Endothelial cell of umbilical vein (primary cell): ENCODE data around the gene MXD4. TPM values are rescaled to one million over a fixed set of nuclear protein-coding genes. Genes with fewer than 3 reads are reported as not detected.

Experiments used
- BruUV-seq: library from RNA; stranded (reverse); fragments of 400-500 nt; replicated peaks from 2 replicates; lab custom pipeline; 2021; lab: Mats Ljungman, UMichigan
- CTCF ChIA-PET: fragments of 300-600, 350-600 bp; sonication (Branson Sonifier 250); formaldehyde crosslinking; loops from one replicate; lab custom pipeline; 2021; ENCODE audit warnings: antibody characterized with exemption, inconsistent platforms; lab: Charles Lee
- POLR2A ChIA-PET: fragments of 300-600, 350-600 bp; sonication (Branson Sonifier 250); formaldehyde crosslinking; loops from one replicate; lab custom pipeline; 2021; ENCODE audit warnings: antibody characterized with exemption, inconsistent platforms; lab: Charles Lee
- DNase-seq: peaks from one replicate; pipeline ENCODE4 v3.0.0-alpha.2; 2011; ENCODE audit warnings: low read depth, low spot score
- FAIRE-seq: peaks from 2 replicates; lab custom pipeline; 2011; peaks lifted over from hg19 to GRCh38; lab: Jason Lieb, UNC
- H2AFZ ChIP-seq: 2 replicates; pipeline ENCODE4 v1.6.0; 2012; ENCODE audit warnings: low read depth, low read length, control low read depth, inconsistent platforms
- H3K27ac ChIP-seq: 2 replicates; pipeline ENCODE4 v1.5.1; 2011; ENCODE audit warnings: low read depth, mild to moderate bottlenecking, control low read depth, low read length, moderate library complexity; ENCODE audit not compliant: insufficient read depth
- H3K27me3 ChIP-seq, 2 experiments: 2 replicates each; pipeline versions ENCODE4 v1.6.0 to v1.6.1; 2011; ENCODE audit warnings: low read length in 2 of 2, mixed read lengths in 1 of 2; ENCODE audit not compliant: control insufficient read depth in 2 of 2, insufficient read depth in 2 of 2
- H3K36me3 ChIP-seq, 2 experiments: 2 replicates in 1 of 2; 3 replicates in 1 of 2; pipeline ENCODE4 v1.5.1; 2011; ENCODE audit warnings: low read length in 2 of 2, mild to moderate bottlenecking in 1 of 2, moderate library complexity in 1 of 2; ENCODE audit not compliant: control insufficient read depth in 2 of 2, insufficient read depth in 2 of 2; ENCODE audit errors: extremely low read depth in 1 of 2
- H3K4me1 ChIP-seq: 3 replicates; pipeline ENCODE4 v1.5.1; 2011; ENCODE audit warnings: mild to moderate bottlenecking, low read length; ENCODE audit not compliant: control insufficient read depth, insufficient read depth; ENCODE audit errors: extremely low read depth
- H3K4me2 ChIP-seq: 2 replicates; pipeline ENCODE4 v1.6.1; 2011; ENCODE audit warnings: low read length, control low read depth, mixed read lengths; ENCODE audit not compliant: insufficient read depth
- H3K4me3 ChIP-seq, 3 experiments: fragments of 200-600 bp in 1 of 3; sonication (generic), shearing (Covaris generic) in 1 of 3; replicated peaks in 1 of 3; 2 replicates each; pipeline ENCODE4 v1.5.1; 2011 to 2016; ENCODE audit warnings: control low read depth in 3 of 3, low read length in 3 of 3, mild to moderate bottlenecking in 2 of 3, inconsistent platforms in 1 of 3, low read depth in 1 of 3, moderate library complexity in 1 of 3; ENCODE audit not compliant: insufficient read depth in 1 of 3
- H3K79me2 ChIP-seq: 2 replicates; pipeline ENCODE4 v1.6.0; 2012; ENCODE audit warnings: low read length, inconsistent platforms; ENCODE audit not compliant: control insufficient read depth, insufficient read depth
- H3K9ac ChIP-seq: replicated peaks from 2 replicates; pipeline ENCODE3; 2011; ENCODE audit warnings: low read length, control low read depth; ENCODE audit not compliant: insufficient read depth; ENCODE audit errors: extremely low read depth
- H3K9me1 ChIP-seq: replicated peaks from 3 replicates; pipeline ENCODE4 v1.6.0; 2011; ENCODE audit warnings: mild to moderate bottlenecking, low read length; ENCODE audit not compliant: control insufficient read depth, insufficient read depth; ENCODE audit errors: extremely low read depth
- H3K9me3 ChIP-seq: replicated peaks from 2 replicates; pipeline ENCODE4 v1.5.1; 2012; ENCODE audit warnings: low read length, inconsistent platforms; ENCODE audit not compliant: control insufficient read depth, insufficient read depth
- H4K20me1 ChIP-seq: replicated peaks from 2 replicates; pipeline ENCODE3; 2011; ENCODE audit warnings: mild to moderate bottlenecking, low read length; ENCODE audit not compliant: control insufficient read depth, insufficient read depth; ENCODE audit errors: extremely low read depth
- EZH2 ChIP-seq: IDR thresholded peaks from 2 replicates; pipeline ENCODE4 v1.6.1; 2012; ENCODE audit warnings: borderline replicate concordance, low read depth, mild to moderate bottlenecking, moderate library complexity, low read length, inconsistent platforms; ENCODE audit not compliant: severe bottlenecking
- FOS ChIP-seq: IDR thresholded peaks from 2 replicates; pipeline ENCODE4 v1.6.1; 2011; ENCODE audit warnings: mild to moderate bottlenecking, low read length, moderate library complexity, borderline replicate concordance; ENCODE audit not compliant: insufficient read depth
- GATA2 ChIP-seq: IDR thresholded peaks from 2 replicates; pipeline ENCODE4 v1.7.0; 2011; ENCODE audit warnings: low read depth, mild to moderate bottlenecking, moderate library complexity, mixed read lengths, low read length; ENCODE audit not compliant: insufficient read length, insufficient read depth
- JUN ChIP-seq: IDR thresholded peaks from 2 replicates; pipeline ENCODE4 v1.6.1; 2011; ENCODE audit warnings: borderline replicate concordance, low read depth; ENCODE audit not compliant: insufficient read length, insufficient read depth
- MAX ChIP-seq: IDR thresholded peaks from 2 replicates; pipeline ENCODE4 v1.6.1; 2011; ENCODE audit not compliant: insufficient read depth, insufficient read length
- MYC ChIP-seq: IDR thresholded peaks from one replicate; pipeline ENCODE4 v1.6.1; 2011; ENCODE audit warnings: mild to moderate bottlenecking, low read depth, low read length
- POLR2A ChIP-seq: IDR thresholded peaks from 2 replicates; pipeline ENCODE4 v1.6.1; 2012; ENCODE audit warnings: low read depth, mild to moderate bottlenecking, control low read depth, low read length
- POLR2AphosphoS5 ChIP-seq: IDR thresholded peaks from 2 replicates; pipeline ENCODE4 v1.6.1; 2012; ENCODE audit warnings: low read depth, mild to moderate bottlenecking, control low read depth, low read length, moderate library complexity; ENCODE audit not compliant: insufficient read depth
- dilution Hi-C: fragments of 300-500 bp; cut with MboI; formaldehyde crosslinking; loops from one replicate; pipeline ENCODE4 v1.15.0; 2019; ENCODE audit warnings: low sequenced_read_pairs; ENCODE audit not compliant: extremely low pct_ligation_motif_present
- intact Hi-C: fragments of 100-400 bp; cut with micrococcal nuclease; formaldehyde crosslinking; loops from one replicate; pipeline ENCODE4 v1.10.0; 2022
- polyA plus RNA-seq, 4 experiments: library from polyadenylated mRNA; depleted of rRNA in 3 of 4; stranded (reverse) in 3 of 4; unstranded in 1 of 4; fragments of >200 nt; gene quantifications; 2 replicates each; pipeline versions ENCODE4 v1.2.1 to v1.2.3, GENCODE V29; 2011 to 2012; ENCODE audit warnings: missing spikeins in 1 of 4
- total RNA-seq: library from RNA; stranded (reverse); gene quantifications from 2 replicates; pipeline ENCODE4 v1.2.3, GENCODE V29; 2021
- TF ChIP-seq, protein P1 (sequence below), 2 donors: IDR thresholded peaks; 1 replicate in 1 of 2; 2 replicates in 1 of 2; pipeline ENCODE4 v1.5.1; 2011; ENCODE audit warnings: low read length in 2 of 2, mild to moderate bottlenecking in 2 of 2, moderate library complexity in 2 of 2, control low read depth in 1 of 2, inconsistent platforms in 1 of 2, low read depth in 1 of 2; ENCODE audit not compliant: insufficient read depth in 1 of 2; ENCODE audit errors: extremely low read depth in 1 of 2

MXD4 gene
- total and polyA plus RNA-seq, 2 donors (not counting 3 experiments of a cell fraction or from before 2014, with no cell fraction given) = 62.7 to 74.1 TPM

- H3K79me2 ChIP-seq = no peaks in the 10 kb centered on the region
- H3K9me3 ChIP-seq = no peaks in the 10 kb centered on the region
- CTCF ChIA-PET = no interaction called here
- H4K20me1 ChIP-seq = no peaks in the 10 kb centered on the region
- intact Hi-C loops (no loop called here), dilution Hi-C loops (no loop called here)
- DNase-seq = no peak
- no peak overlapping the region for H2AFZ ChIP-seq
- FAIRE-seq = no peak
- POLR2A ChIA-PET = no interaction called here
- no peak overlapping the region for H3K4me3 ChIP-seq
- H3K9me1 ChIP-seq = no peaks in the 10 kb centered on the region
- no peak overlapping the region for H3K27ac ChIP-seq
- no peak overlapping the region for H3K9ac ChIP-seq
- no peak overlapping the region for H3K4me2 ChIP-seq
- no peaks in the 10 kb centered on the region for H3K27me3 ChIP-seq
- H3K36me3 ChIP-seq = no peaks in the 10 kb centered on the region
- TF ChIP-seq MYC = no peak
- BruUV-seq = no TSS peak
- peaks cover 13% of the 10 kb centered on the region for H3K4me1 ChIP-seq
Observed at GRCh38 chr4:2289311-2289954, 27.5 kb upstream of the MXD4 start.

DNA sequence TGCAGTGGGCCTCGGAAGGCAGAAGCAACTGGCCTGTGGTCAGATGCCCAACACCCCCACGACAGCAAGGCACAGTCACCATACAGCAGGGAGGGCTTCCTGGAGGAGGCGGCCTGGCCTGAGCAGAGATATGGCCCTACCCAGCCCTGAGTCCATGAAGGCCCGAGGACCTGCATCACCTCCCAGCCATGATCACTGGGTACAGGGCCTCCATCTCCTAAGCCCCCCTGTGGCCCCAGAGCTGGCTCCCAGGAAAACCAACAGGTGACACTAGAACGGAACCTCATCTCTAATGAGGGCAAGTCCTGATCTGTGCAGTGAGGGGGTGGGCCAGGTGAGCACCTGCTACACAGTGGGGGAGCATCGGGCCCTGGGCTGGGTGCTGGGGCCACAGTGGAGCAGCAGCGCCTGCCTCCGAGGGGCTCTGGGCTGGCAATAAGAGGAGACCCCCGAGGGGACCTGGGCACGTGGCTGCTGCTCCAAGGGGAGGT is 26.2 kb upstream of the MXD4 start:
- H3K79me2 ChIP-seq = no peaks in the 10 kb centered on the region
- TF ChIP-seq POLR2A (no peak), MYC (no peak), FOS (no peak), MAX (no peak), EZH2 (no peak), JUN (no peak), GATA2 (no peak), POLR2AphosphoS5 (no peak)
- TF ChIP-seq, protein P1, sequence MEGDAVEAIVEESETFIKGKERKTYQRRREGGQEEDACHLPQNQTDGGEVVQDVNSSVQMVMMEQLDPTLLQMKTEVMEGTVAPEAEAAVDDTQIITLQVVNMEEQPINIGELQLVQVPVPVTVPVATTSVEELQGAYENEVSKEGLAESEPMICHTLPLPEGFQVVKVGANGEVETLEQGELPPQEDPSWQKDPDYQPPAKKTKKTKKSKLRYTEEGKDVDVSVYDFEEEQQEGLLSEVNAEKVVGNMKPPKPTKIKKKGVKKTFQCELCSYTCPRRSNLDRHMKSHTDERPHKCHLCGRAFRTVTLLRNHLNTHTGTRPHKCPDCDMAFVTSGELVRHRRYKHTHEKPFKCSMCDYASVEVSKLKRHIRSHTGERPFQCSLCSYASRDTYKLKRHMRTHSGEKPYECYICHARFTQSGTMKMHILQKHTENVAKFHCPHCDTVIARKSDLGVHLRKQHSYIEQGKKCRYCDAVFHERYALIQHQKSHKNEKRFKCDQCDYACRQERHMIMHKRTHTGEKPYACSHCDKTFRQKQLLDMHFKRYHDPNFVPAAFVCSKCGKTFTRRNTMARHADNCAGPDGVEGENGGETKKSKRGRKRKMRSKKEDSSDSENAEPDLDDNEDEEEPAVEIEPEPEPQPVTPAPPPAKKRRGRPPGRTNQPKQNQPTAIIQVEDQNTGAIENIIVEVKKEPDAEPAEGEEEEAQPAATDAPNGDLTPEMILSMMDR (IDR thresholded peaks at IDR 0.05; ENCODE audit: extremely low read depth in 1 of 2, insufficient read depth in 1 of 2, low read depth in 1 of 2, low read length in 2 of 2) = no peak
- ChIA-PET POLR2A (no interaction called here), CTCF (no interaction called here)
- no peaks in the 10 kb centered on the region for H3K9me3 ChIP-seq
- FAIRE-seq (no peak), DNase-seq (no peak)
- H3K27ac ChIP-seq = no peak overlapping the region
- no peaks in the 10 kb centered on the region for H3K27me3 ChIP-seq
- no peaks in the 10 kb centered on the region for H4K20me1 ChIP-seq
- BruUV-seq = no TSS peak
- intact Hi-C loops (no loop called here), dilution Hi-C loops (no loop called here)
- peaks cover 13% of the 10 kb centered on the region for H3K4me1 ChIP-seq
- no peak overlapping the region for H3K9ac ChIP-seq
- H3K36me3 ChIP-seq = no peaks in the 10 kb centered on the region
- H2AFZ ChIP-seq = no peak overlapping the region
- H3K4me2 ChIP-seq = no peak overlapping the region
- H3K9me1 ChIP-seq = no peaks in the 10 kb centered on the region
- H3K4me3 ChIP-seq = no peak overlapping the region
